OCI-LY1 (cell line): Measurements from ENCODE around the gene CNPY4.

Experiments used
- H2AFZ ChIP-seq: fragments of 200-600 bp; sonication (generic), shearing (Covaris generic); 2 replicates; pipeline ENCODE4 v1.6.0; 2014; ENCODE audit warnings: antibody characterized with exemption, mild to moderate bottlenecking, low read length
- H3F3A ChIP-seq: fragments of 200-600 bp; sonication (generic), shearing (Covaris generic); 2 replicates; pipeline ENCODE4 v1.6.0; 2014; ENCODE audit warnings: mild to moderate bottlenecking, antibody characterized with exemption, low read length, moderate library complexity; ENCODE audit not compliant: insufficient read depth
- H3K27ac ChIP-seq: fragments of 200-600 bp; sonication (generic); 2 replicates; pipeline ENCODE4 v1.5.1; 2014; ENCODE audit warnings: low read length, mixed run types, mild to moderate bottlenecking, low read depth; ENCODE audit not compliant: poor library complexity, severe bottlenecking
- H3K27me3 ChIP-seq: fragments of 200-600 bp; sonication (generic); 2 replicates; pipeline ENCODE4 v1.6.0; 2014; ENCODE audit warnings: antibody characterized with exemption, mild to moderate bottlenecking, low read length, moderate library complexity; ENCODE audit not compliant: insufficient read depth
- H3K36me3 ChIP-seq: fragments of 200-600 bp; sonication (generic); 2 replicates; pipeline ENCODE4 v1.6.1; 2014; ENCODE audit warnings: mild to moderate bottlenecking, antibody characterized with exemption, low read length, moderate library complexity, mixed read lengths; ENCODE audit not compliant: insufficient read depth
- H3K4me1 ChIP-seq: fragments of 200-600 bp; sonication (generic); 2 replicates; pipeline ENCODE4 v1.5.1; 2014; ENCODE audit warnings: mild to moderate bottlenecking, low read length, moderate library complexity; ENCODE audit not compliant: insufficient read depth, severe bottlenecking
- H3K4me2 ChIP-seq: fragments of 200-600 bp; sonication (generic), shearing (Covaris generic); 2 replicates; pipeline ENCODE4 v1.6.1; 2014; ENCODE audit warnings: low read length
- H3K4me3 ChIP-seq: fragments of 200-600 bp; sonication (generic); 2 replicates; pipeline ENCODE4 v1.5.1; 2014; ENCODE audit warnings: low read length, low read depth, mild to moderate bottlenecking, mixed read lengths; ENCODE audit not compliant: poor library complexity, severe bottlenecking
- H3K79me2 ChIP-seq: fragments of 200-600 bp; shearing (Covaris generic); 2 replicates; pipeline ENCODE4 v1.6.1; 2016; ENCODE audit warnings: mixed run types, low read length, mixed read lengths; ENCODE audit not compliant: insufficient read depth
- H3K9ac ChIP-seq: fragments of 200-600 bp; sonication (generic), shearing (Covaris generic); 2 replicates; pipeline ENCODE4 v1.6.1; 2014; ENCODE audit warnings: mild to moderate bottlenecking, low read length, mixed read lengths
- H3K9me2 ChIP-seq: fragments of 200-600 bp; sonication (generic), shearing (Covaris generic); 2 replicates; pipeline ENCODE4 v1.6.1; 2014; ENCODE audit warnings: low read depth, mild to moderate bottlenecking, low read length, mixed read lengths
- H3K9me3 ChIP-seq: fragments of 200-600 bp; shearing (Covaris generic); 2 replicates; pipeline ENCODE4 v1.6.1; 2014; ENCODE audit warnings: low read length, mixed read lengths
- H4K20me1 ChIP-seq: fragments of 200-600 bp; sonication (generic), shearing (Covaris generic); 2 replicates; pipeline ENCODE4 v1.6.0; 2016; ENCODE audit warnings: mild to moderate bottlenecking, low read length; ENCODE audit not compliant: insufficient read depth
- EZH2 ChIP-seq: fragments of 200-600 bp; sonication (generic), shearing (Covaris generic); IDR thresholded peaks from 2 replicates; pipeline ENCODE4 v1.8.0; 2017; ENCODE audit warnings: borderline replicate concordance, mixed run types, mild to moderate bottlenecking, antibody characterized with exemption, low read length, moderate library complexity, mixed read lengths
- TF ChIP-seq, protein P1 (sequence below): fragments of 200-600 bp; sonication (generic), shearing (Covaris generic); IDR thresholded peaks from 2 replicates; pipeline ENCODE4 v1.5.1; 2017; ENCODE audit warnings: mild to moderate bottlenecking, antibody characterized with exemption, low read length, moderate library complexity, mixed read lengths

The CNPY4 gene

DNA sequence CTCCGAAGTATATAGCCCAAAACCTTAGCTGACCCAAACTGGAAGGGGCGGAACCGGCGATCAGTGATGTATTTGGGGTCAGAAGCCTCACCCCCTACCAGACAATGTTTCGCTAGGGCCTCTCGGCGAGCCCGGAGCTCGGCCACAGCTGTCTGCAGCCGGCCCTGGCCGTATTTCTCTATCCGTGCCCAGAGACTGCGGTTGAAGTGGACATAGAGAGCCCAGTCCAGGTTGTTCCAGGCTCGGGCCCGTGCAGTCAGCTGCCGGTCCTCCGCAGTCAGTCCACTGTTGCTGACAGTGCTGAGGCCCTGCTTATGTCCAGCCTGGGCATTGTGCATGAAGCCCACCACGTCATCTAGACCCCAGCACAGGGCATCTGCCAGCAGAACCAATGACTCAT, 40.6 kb downstream of the CNPY4 start:
- no peak overlapping the region for H3K4me2 ChIP-seq
- peaks cover 4% of the 10 kb centered on the region; the same call in 1 of the 2 replicates for H3K27me3 ChIP-seq
- no peaks in the 10 kb centered on the region for H4K20me1 ChIP-seq
- no peak overlapping the region for H3K4me3 ChIP-seq
- no peaks in the 10 kb centered on the region for H3K9me2 ChIP-seq
- peaks cover 21% of the 10 kb centered on the region for H3K36me3 ChIP-seq
- TF ChIP-seq, protein P1, sequence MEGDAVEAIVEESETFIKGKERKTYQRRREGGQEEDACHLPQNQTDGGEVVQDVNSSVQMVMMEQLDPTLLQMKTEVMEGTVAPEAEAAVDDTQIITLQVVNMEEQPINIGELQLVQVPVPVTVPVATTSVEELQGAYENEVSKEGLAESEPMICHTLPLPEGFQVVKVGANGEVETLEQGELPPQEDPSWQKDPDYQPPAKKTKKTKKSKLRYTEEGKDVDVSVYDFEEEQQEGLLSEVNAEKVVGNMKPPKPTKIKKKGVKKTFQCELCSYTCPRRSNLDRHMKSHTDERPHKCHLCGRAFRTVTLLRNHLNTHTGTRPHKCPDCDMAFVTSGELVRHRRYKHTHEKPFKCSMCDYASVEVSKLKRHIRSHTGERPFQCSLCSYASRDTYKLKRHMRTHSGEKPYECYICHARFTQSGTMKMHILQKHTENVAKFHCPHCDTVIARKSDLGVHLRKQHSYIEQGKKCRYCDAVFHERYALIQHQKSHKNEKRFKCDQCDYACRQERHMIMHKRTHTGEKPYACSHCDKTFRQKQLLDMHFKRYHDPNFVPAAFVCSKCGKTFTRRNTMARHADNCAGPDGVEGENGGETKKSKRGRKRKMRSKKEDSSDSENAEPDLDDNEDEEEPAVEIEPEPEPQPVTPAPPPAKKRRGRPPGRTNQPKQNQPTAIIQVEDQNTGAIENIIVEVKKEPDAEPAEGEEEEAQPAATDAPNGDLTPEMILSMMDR: no peak
- no peak overlapping the region for H3K27ac ChIP-seq
- H3K4me1 ChIP-seq: peaks cover 37% of the 10 kb centered on the region
- H2AFZ ChIP-seq: no peak overlapping the region
- no peak overlapping the region for H3K9ac ChIP-seq
- H3K79me2 ChIP-seq: no peaks in the 10 kb centered on the region
- H3F3A ChIP-seq: no peaks in the 10 kb centered on the region
- no peaks in the 10 kb centered on the region for H3K9me3 ChIP-seq

DNA sequence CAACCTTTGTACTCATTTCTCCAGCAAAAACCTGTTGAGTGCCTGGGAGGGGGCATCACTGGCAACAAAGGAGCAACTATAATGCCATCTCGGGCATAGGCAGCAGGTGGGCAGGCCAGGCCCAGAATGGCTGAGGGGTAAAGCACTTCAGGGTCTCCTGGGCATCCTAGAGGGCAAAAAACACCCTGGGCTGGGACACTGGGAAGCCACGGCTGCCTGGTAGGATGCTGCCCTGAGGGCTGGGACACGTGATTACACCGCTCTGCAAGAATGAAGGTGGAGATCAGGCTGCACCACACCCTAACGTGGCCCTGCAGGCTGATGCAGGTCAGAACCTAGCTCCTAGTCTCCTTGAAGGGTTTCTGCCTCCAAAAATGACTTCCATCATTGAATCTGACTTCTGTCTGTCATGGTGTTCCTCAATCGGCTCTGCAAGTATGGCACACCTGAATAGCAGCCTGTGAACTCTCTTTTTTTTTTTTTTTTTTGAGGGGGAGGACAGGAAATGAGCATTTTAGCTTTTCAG, 43.6 kb downstream of the CNPY4 start:
- TF ChIP-seq, protein P1: no peak
- no peak for TF ChIP-seq EZH2
- no peaks in the 10 kb centered on the region for H3K36me3 ChIP-seq
- no peak overlapping the region for H3K9ac ChIP-seq
- H3K79me2 ChIP-seq: no peaks in the 10 kb centered on the region
- no peaks in the 10 kb centered on the region for H4K20me1 ChIP-seq
- no peaks in the 10 kb centered on the region for H3K9me3 ChIP-seq
- H3F3A ChIP-seq: no peaks in the 10 kb centered on the region
- H2AFZ ChIP-seq: no peak overlapping the region
- H3K9me2 ChIP-seq: no peaks in the 10 kb centered on the region
- H3K27ac ChIP-seq: no peak overlapping the region
- peaks cover 18% of the 10 kb centered on the region; the same call in 1 of the 2 replicates for H3K27me3 ChIP-seq
- H3K4me3 ChIP-seq: no peak overlapping the region
- H3K4me1 ChIP-seq: peaks cover 12% of the 10 kb centered on the region
- no peak overlapping the region for H3K4me2 ChIP-seq

DNA sequence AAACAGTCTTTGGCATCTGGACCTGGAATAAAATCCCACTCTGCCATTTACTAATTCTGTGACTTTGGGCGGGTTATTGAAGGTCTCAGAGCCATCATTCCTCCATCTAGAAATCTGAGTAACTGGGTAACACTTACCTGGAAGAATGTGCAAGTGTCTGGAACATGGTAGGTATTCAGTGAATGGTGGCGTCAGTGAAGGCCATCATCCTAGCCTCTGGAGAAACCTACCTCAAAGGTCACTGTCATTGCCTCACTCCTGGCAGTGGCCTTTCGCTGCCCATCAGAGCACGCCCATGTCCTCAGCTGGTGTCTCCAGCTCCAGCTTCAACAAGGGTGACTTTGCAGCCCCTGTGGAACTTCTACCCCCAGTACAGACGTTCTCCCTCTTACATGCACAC, 44.4 kb downstream of the CNPY4 start:
- no peaks in the 10 kb centered on the region for H3K9me3 ChIP-seq
- H4K20me1 ChIP-seq: no peaks in the 10 kb centered on the region
- H3K9me2 ChIP-seq: no peaks in the 10 kb centered on the region
- H3K27ac ChIP-seq: no peak overlapping the region
- no peak for TF ChIP-seq EZH2
- TF ChIP-seq, protein P1: no peak
- no peaks in the 10 kb centered on the region for H3K36me3 ChIP-seq
- no peak overlapping the region for H2AFZ ChIP-seq
- no peaks in the 10 kb centered on the region for H3K79me2 ChIP-seq
- peaks cover 18% of the 10 kb centered on the region for H3K4me1 ChIP-seq
- no peak overlapping the region for H3K9ac ChIP-seq
- H3F3A ChIP-seq: no peaks in the 10 kb centered on the region
- H3K4me2 ChIP-seq: no peak overlapping the region
- no peak overlapping the region for H3K4me3 ChIP-seq
- H3K27me3 ChIP-seq: peaks cover 20% of the 10 kb centered on the region; the same call in 1 of the 2 replicates
